Uterus (tissue), 4 donors: ENCODE measurements around the gene PIP5K1C. TPM values are rescaled to one million over a fixed set of nuclear protein-coding genes. Genes with fewer than 3 reads are reported as not detected.

Source experiments
- DNase-seq, 2 donors: peaks; one replicate each; pipeline ENCODE4 v3.0.0-alpha.2; 2019 to 2020
- H3K27ac ChIP-seq, 2 donors: fragments of 200-600 bp; sonication (generic); 1 replicate in 1 of 2; 2 replicates in 1 of 2; pipeline ENCODE4 v1.5.1; 2016 to 2018
- H3K27me3 ChIP-seq, 2 donors: fragments of 200-600 bp; sonication (generic); one replicate each; pipeline ENCODE4 v1.5.1; 2018 to 2019; ENCODE audit warnings: control low read depth in 1 of 2
- H3K36me3 ChIP-seq, 2 donors: fragments of 200-600 bp; sonication (generic); one replicate each; pipeline ENCODE4 v1.5.1; 2019; ENCODE audit warnings: control low read depth in 1 of 2
- H3K4me1 ChIP-seq, 2 donors: fragments of 200-600 bp; sonication (generic); one replicate each; pipeline ENCODE4 v1.5.1; 2018 to 2019; ENCODE audit warnings: control low read depth in 1 of 2
- H3K4me3 ChIP-seq, 2 donors: fragments of 200-600 bp; sonication (generic); 1 replicate in 1 of 2; 2 replicates in 1 of 2; pipeline ENCODE4 v1.5.1; 2018 to 2019; ENCODE audit warnings: mild to moderate bottlenecking in 1 of 2
- H3K9me3 ChIP-seq, 2 donors: fragments of 200-600 bp; sonication (generic); one replicate each; pipeline ENCODE4 v1.5.1; 2019; ENCODE audit warnings: control low read depth in 1 of 2
- POLR2A ChIP-seq, 2 donors: fragments of 450-650 bp; IDR thresholded peaks; one replicate each; pipeline ENCODE4 v1.6.1; 2016; ENCODE audit warnings: antibody characterized with exemption in 2 of 2, mild to moderate bottlenecking in 1 of 2, moderate library complexity in 1 of 2
- intact Hi-C: fragments of 100-400 bp; cut with DNase I; formaldehyde crosslinking; loops from one replicate; pipeline ENCODE4 v1.15.1; 2023; ENCODE audit warnings: low total_unique reads
- total RNA-seq, 4 donors: library from RNA; depleted of rRNA in 3 of 4; stranded (reverse); fragments of >200 nt in 3 of 4; gene quantifications; one replicate each; pipeline versions ENCODE4 v1.1.0 to v1.2.4, GENCODE V29; 2014 to 2023
- TF ChIP-seq, protein P1 (sequence below), 4 experiments: fragments of 200-600 bp in 2 of 4; fragments of 450-650 bp in 2 of 4; sonication (generic) in 2 of 4; IDR thresholded peaks; one replicate each; pipeline ENCODE4 v1.5.1; 2016 to 2019; ENCODE audit warnings: antibody characterized with exemption in 4 of 4, mild to moderate bottlenecking in 2 of 4, moderate library complexity in 1 of 4
- donor health status: DM: yes; HTN: yes; CAD: no.

The PIP5K1C gene
- total RNA-seq, 4 donors from 2014 or later = 6.2 to 77.5 (median 33.2) TPM

GRCh38 chr19:3638208-3639193, 61.8 kb downstream of the PIP5K1C start:
- Histone ChIP-seq H3K27me3 (no peaks in the 10 kb centered on the region), H3K4me3 (no peak overlapping the region), H3K27ac (no peak overlapping the region), H3K9me3 (no peaks in the 10 kb centered on the region), H3K36me3 (no peaks in the 10 kb centered on the region), H3K4me1 (no peaks in the 10 kb centered on the region)
- TF ChIP-seq, protein P1, sequence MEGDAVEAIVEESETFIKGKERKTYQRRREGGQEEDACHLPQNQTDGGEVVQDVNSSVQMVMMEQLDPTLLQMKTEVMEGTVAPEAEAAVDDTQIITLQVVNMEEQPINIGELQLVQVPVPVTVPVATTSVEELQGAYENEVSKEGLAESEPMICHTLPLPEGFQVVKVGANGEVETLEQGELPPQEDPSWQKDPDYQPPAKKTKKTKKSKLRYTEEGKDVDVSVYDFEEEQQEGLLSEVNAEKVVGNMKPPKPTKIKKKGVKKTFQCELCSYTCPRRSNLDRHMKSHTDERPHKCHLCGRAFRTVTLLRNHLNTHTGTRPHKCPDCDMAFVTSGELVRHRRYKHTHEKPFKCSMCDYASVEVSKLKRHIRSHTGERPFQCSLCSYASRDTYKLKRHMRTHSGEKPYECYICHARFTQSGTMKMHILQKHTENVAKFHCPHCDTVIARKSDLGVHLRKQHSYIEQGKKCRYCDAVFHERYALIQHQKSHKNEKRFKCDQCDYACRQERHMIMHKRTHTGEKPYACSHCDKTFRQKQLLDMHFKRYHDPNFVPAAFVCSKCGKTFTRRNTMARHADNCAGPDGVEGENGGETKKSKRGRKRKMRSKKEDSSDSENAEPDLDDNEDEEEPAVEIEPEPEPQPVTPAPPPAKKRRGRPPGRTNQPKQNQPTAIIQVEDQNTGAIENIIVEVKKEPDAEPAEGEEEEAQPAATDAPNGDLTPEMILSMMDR (IDR thresholded peaks at IDR 0.05) = no peak
- TF ChIP-seq POLR2A (IDR thresholded peaks at IDR 0.05) = no peak
- DNase-seq = no peak
- intact Hi-C loops = no loop called here

DNA sequence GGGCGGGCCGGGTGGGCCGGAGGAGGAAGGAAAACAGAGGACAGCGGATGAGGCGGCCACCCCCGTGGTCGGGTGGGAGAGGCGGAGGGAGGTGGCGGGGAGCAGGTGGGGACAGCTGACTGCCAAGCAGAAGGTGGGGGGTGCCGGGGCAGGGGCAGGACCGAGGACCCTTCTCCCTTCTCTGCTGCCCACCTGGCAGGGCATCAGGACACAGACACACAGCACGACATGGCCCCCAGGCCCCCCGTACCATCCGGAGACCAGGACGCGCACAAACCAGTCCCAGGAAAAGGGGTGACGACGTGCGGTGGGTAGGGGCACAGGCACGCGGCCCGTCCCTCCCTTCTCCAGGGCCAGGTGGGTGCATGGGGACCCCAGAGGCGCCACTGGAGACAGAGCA, 62.6 kb downstream of the PIP5K1C start:
- Histone ChIP-seq H3K36me3 (no peaks in the 10 kb centered on the region), H3K27ac (no peak overlapping the region), H3K27me3 (no peaks in the 10 kb centered on the region), H3K9me3 (no peaks in the 10 kb centered on the region), H3K4me1 (no peaks in the 10 kb centered on the region), H3K4me3 (no peak overlapping the region)
- TF ChIP-seq POLR2A (IDR thresholded peaks at IDR 0.05) = no peak
- TF ChIP-seq, protein P1 (IDR thresholded peaks at IDR 0.05) = no peak
- intact Hi-C loops = no loop called here
- no peak for DNase-seq

DNA sequence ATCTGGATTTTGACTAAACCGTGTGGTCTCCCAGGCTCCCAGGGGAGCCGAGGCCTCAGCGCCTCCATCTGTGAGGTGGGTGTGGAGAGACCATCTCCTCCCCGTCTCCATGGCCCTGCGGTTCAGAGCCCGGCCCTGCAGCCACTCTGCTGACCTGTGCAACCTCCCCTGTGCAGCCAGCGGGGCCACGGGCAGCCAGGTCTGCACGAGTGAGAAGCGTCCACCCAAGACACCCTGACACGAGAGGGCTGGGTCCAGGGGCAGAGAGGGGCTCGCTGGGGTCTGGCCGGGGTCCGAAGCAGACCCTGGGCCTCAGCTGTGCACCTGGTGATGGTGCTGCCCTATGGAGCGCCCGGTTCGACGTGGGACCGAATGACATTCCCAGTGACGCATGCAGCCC, 63.3 kb downstream of the PIP5K1C start:
- no peaks in the 10 kb centered on the region for H3K27me3 ChIP-seq
- intact Hi-C loops = no loop called here
- H3K4me1 ChIP-seq = no peaks in the 10 kb centered on the region
- H3K4me3 ChIP-seq = no peak overlapping the region
- no peaks in the 10 kb centered on the region for H3K9me3 ChIP-seq
- no peaks in the 10 kb centered on the region for H3K36me3 ChIP-seq
- H3K27ac ChIP-seq = no peak overlapping the region
- TF ChIP-seq, protein P1 (IDR thresholded peaks at IDR 0.05) = no peak
- TF ChIP-seq POLR2A (IDR thresholded peaks at IDR 0.05) = no peak
- DNase-seq = no peak

GRCh38 chr19:3636506-3636905, 63.8 kb downstream of the PIP5K1C start:
- intact Hi-C loops = no loop called here
- Histone ChIP-seq H3K27ac (no peak overlapping the region), H3K9me3 (no peaks in the 10 kb centered on the region), H3K4me1 (no peaks in the 10 kb centered on the region), H3K36me3 (no peaks in the 10 kb centered on the region), H3K27me3 (no peaks in the 10 kb centered on the region), H3K4me3 (no peak overlapping the region)
- no peak for DNase-seq
- TF ChIP-seq, protein P1 (IDR thresholded peaks at IDR 0.05) = no peak
- no peak for TF ChIP-seq POLR2A (IDR thresholded peaks at IDR 0.05)

DNA sequence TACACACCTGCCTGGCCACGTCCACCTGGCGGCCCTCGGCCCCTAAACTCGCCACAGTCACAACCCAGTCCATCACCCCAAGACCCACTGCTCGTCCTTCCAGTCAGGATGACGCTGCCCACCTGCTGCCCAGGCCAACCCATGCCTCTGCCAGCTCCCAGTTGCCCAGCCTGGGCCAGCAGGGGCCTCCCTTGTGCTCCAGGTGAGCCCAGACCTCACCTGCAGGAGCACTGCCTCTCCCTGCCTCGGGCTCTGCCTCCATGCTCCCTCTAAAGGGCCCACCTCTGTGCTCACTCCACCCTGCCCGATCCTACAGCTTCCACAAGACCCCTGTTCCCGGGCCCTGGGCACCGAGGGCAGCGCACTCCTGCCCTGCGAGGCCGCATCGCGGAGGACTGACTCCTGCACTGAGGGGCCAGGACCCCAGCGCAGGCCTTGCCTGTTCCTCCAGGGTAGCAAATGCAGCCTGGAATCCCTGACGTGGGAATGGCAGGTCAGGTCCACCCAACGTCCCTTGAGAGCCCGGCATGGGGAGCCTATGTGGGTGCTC, 65.7 kb downstream of the PIP5K1C start:
- no peaks in the 10 kb centered on the region for H3K4me1 ChIP-seq
- no peak overlapping the region for H3K27ac ChIP-seq
- intact Hi-C loops = no loop called here
- H3K4me3 ChIP-seq = no peak overlapping the region
- DNase-seq = no peak
- H3K27me3 ChIP-seq = no peaks in the 10 kb centered on the region
- TF ChIP-seq, protein P1 (IDR thresholded peaks at IDR 0.05) = no peak
- no peak for TF ChIP-seq POLR2A (IDR thresholded peaks at IDR 0.05)
- H3K36me3 ChIP-seq = no peaks in the 10 kb centered on the region
- H3K9me3 ChIP-seq = no peaks in the 10 kb centered on the region
